ENCODE measurements around the gene UGT3A1. TPM values are rescaled to one million over a fixed set of nuclear protein-coding genes. Genes with fewer than 3 reads are reported as not detected.

The UGT3A1 gene
- total RNA-seq = not detected in 2 replicates

GRCh38 chr5:35990941-35991611 lies at the start of gene UGT3A1:
Gene UGT3A1 (minus strand): TSS chr5:35991390. CDS start chr5:35991240, 150 bp downstream.

GRCh38 chr5:35938568-35939227 lies 52.5 kb downstream of the UGT3A1 start, which contains the start of gene CAPSL:
Gene CAPSL (minus strand): TSS chr5:35938622. CDS start chr5:35921120, 17,502 bp downstream.

Other genes starting within 250 kb of the UGT3A1 start
- 4.1 and 5.5 TPM in 2 replicates for gene IL7R, start 134.5 kb downstream of the UGT3A1 start, total RNA-seq
- gene CAPSL, start 52.8 kb downstream of the UGT3A1 start, total RNA-seq = not detected in 2 replicates
- gene UGT3A2, start 75.5 kb upstream of the UGT3A1 start, total RNA-seq = 0.08 and 0.30 TPM in 2 replicates
- 3.3 and 3.9 TPM in 2 replicates for gene LMBRD2, start 160.5 kb upstream of the UGT3A1 start, total RNA-seq
- gene SKP2, start 160.7 kb upstream of the UGT3A1 start, total RNA-seq = 27.9 and 48.9 TPM in 2 replicates